Right atrium auricular region (tissue), 2 donors: ENCODE results near the gene RRP9. TPM values are rescaled to one million over a fixed set of nuclear protein-coding genes. Genes with fewer than 3 reads are reported as not detected.

Experiments
- DNase-seq: peaks from one replicate; pipeline ENCODE4 v3.0.0-alpha.2; 2019; ENCODE audit warnings: low spot score
- H3K27ac ChIP-seq, 2 donors: fragments of 200-600 bp; sonication (generic); 1 replicate in 1 of 2; 2 replicates in 1 of 2; pipeline ENCODE4 v1.5.1; 2016 to 2019
- H3K27me3 ChIP-seq, 2 donors: fragments of 200-600 bp; sonication (generic); one replicate each; pipeline versions ENCODE4 v1.5.1 to v1.6.0; 2017 to 2019
- H3K36me3 ChIP-seq: fragments of 200-600 bp; sonication (generic); one replicate; pipeline ENCODE4 v1.5.1; 2016
- H3K4me1 ChIP-seq, 2 donors: fragments of 200-600 bp; sonication (generic); one replicate each; pipeline versions ENCODE4 v1.5.1 to v1.6.0; 2017 to 2019
- H3K4me3 ChIP-seq, 2 donors: fragments of 200-600 bp; sonication (generic); 1 replicate in 1 of 2; 2 replicates in 1 of 2; pipeline ENCODE4 v1.5.1; 2017 to 2019; ENCODE audit warnings: mild to moderate bottlenecking in 1 of 2, moderate library complexity in 1 of 2
- H3K9me3 ChIP-seq, 2 donors: fragments of 200-600 bp; sonication (generic); one replicate each; pipeline ENCODE4 v1.5.1; 2019
- total RNA-seq, 2 donors: library from RNA; depleted of rRNA; stranded (reverse); fragments of >200 nt; gene quantifications; one replicate each; pipeline ENCODE4 v1.1.0, GENCODE V29; 2016
- TF ChIP-seq, protein P1 (sequence below), 2 donors: fragments of 200-600 bp; sonication (generic); IDR thresholded peaks; one replicate each; pipeline ENCODE4 v1.5.1; 2019; ENCODE audit warnings: antibody characterized with exemption in 2 of 2

RRP9 gene
- total RNA-seq, 2 donors from 2014 or later = 6.3 to 11.1 TPM

DNA sequence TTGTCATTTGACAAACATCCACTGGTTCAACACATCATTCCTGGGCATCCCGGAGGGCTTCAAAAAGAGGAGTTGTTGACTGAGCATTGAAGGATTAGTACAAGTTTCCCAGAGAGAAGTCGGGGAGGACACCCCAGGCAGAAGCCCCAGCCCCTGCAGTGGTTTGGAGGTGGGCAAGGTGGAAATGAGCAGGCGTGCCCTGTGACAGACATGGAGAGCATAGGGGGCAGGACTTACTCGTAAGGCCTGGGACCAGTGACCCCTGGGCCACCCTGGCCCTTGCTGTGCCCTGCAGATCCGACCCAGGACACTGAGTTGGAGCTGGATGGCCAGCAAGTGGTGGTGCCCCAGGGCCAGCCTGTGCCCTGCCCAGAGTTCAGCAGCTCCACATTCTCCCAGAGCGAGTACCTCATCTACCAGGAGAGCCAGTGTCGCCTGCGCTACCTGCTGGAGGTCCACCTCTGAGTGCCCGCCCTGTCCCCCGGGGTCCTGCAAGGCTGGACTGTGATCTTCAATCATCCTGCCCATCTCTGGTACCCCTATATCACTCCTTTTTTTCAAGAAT, 6.4 kb upstream of the RRP9 start:
- no peak for DNase-seq
- H3K9me3 ChIP-seq = no peaks in the 10 kb centered on the region
- peaks cover 0 to 5% of the 10 kb centered on the region in 2 donors for H3K4me1 ChIP-seq
- no peaks in the 10 kb centered on the region for H3K36me3 ChIP-seq
- H3K27ac ChIP-seq = no peak overlapping the region
- no peaks in the 10 kb centered on the region for H3K27me3 ChIP-seq
- TF ChIP-seq, protein P1, sequence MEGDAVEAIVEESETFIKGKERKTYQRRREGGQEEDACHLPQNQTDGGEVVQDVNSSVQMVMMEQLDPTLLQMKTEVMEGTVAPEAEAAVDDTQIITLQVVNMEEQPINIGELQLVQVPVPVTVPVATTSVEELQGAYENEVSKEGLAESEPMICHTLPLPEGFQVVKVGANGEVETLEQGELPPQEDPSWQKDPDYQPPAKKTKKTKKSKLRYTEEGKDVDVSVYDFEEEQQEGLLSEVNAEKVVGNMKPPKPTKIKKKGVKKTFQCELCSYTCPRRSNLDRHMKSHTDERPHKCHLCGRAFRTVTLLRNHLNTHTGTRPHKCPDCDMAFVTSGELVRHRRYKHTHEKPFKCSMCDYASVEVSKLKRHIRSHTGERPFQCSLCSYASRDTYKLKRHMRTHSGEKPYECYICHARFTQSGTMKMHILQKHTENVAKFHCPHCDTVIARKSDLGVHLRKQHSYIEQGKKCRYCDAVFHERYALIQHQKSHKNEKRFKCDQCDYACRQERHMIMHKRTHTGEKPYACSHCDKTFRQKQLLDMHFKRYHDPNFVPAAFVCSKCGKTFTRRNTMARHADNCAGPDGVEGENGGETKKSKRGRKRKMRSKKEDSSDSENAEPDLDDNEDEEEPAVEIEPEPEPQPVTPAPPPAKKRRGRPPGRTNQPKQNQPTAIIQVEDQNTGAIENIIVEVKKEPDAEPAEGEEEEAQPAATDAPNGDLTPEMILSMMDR (IDR thresholded peaks at IDR 0.05) = no peak
- no peak overlapping the region for H3K4me3 ChIP-seq

DNA sequence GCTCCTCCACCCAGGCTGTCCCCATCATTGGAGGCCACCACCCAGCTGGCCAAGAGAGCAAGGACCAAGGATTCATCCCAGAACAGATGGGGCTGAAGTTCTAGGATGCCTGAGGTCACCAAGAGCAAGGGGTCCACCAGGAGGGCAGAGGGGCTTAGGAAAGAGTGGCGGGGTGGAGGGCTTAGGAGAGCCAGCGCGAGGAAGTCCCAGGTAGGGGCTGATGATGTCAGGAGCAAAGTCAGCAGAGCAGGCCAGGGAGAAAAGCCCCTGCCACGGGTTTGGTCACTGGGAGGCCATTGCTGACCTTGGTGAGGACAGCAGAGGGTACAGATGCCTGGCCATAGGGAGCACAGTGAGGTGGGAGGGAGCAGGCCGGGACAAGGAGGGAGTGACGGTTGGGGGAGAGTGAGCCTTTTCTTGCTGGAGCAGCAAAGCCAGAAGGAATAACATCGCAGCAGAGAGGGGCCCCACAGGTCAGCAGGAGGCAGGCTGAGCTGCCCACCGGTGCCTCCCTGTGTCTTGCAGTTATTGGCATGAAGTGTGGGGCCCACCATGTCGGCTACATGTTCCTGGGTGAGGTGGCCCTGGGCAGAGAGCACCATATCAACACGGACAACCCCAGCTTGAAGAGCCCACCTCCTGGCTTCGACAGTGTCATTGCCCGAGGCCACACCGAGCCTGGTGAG, 5.7 kb upstream of the RRP9 start:
- Histone ChIP-seq H3K4me1 (peaks cover 0 to 13% of the 10 kb centered on the region in 2 donors), H3K9me3 (no peaks in the 10 kb centered on the region), H3K27ac (no peak overlapping the region), H3K27me3 (no peaks in the 10 kb centered on the region), H3K4me3 (no peak overlapping the region), H3K36me3 (no peaks in the 10 kb centered on the region)
- no peak for DNase-seq
- TF ChIP-seq, protein P1 (IDR thresholded peaks at IDR 0.05) = no peak

DNA sequence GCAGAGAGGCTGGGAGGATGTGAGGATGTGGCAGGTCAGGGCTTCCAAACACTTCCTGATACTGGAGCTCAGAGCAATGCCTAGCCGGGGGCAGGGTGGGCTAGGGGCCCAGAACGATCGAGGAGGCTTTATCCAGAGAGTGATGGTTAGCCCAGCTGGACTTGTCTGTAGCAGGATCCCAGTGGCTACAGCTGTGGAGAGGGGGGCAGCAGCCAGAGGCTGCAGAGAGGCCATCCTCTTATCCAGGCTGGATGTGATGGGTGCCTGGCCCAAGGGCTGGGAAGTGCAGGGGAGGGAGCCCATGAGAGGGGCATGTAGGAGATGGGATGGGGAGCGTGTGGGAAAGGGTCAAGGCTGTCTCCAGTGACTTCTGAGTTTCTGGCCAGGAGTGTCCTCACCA, 5.1 kb upstream of the RRP9 start:
- TF ChIP-seq, protein P1 (IDR thresholded peaks at IDR 0.05) = no peak
- Histone ChIP-seq H3K36me3 (no peaks in the 10 kb centered on the region), H3K4me1 (peaks cover 0 to 14% of the 10 kb centered on the region in 2 donors), H3K4me3 (no peak overlapping the region), H3K9me3 (no peaks in the 10 kb centered on the region), H3K27me3 (no peaks in the 10 kb centered on the region), H3K27ac (no peak overlapping the region)
- DNase-seq = no peak

DNA sequence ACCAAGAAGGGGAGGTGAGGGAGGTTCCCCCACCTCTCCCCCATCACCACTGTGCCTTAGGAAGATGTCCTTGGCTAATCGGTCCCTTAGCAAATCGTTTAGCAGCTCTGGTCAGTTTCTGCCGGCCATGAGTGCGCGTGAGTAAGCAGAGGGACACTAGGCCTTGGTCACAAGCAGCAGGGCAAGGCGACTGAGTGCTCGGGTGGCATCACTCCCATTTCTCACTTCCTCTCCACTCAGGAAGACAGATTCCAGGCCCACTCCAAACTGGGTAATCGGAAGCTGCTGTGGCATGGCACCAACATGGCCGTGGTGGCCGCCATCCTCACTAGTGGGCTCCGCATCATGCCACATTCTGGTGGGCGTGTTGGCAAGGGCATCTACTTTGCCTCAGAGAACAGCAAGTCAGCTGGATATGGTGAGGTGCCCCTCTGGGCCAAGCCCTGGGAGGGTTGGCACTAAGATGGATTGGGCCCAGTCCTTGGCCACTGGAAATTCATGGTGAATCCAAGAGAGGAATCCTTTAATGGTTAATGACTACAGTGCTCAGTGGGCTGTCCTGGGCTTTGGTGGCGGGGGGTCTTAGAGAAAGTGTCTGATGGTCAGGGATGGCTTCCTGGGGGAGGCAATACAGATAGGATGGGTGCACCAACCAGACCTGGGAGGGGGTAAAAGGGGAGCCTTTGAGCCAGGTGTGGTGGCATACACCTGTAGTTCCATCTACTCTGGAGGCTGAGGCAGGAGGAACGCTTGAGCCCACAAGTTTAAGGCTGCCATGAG, 4.4 kb upstream of the RRP9 start:
- DNase-seq = no peak
- no peaks in the 10 kb centered on the region for H3K27me3 ChIP-seq
- H3K4me3 ChIP-seq = no peak overlapping the region
- no peaks in the 10 kb centered on the region for H3K9me3 ChIP-seq
- H3K27ac ChIP-seq = no peak overlapping the region
- H3K36me3 ChIP-seq = no peaks in the 10 kb centered on the region
- peaks cover 0 to 19% of the 10 kb centered on the region in 2 donors for H3K4me1 ChIP-seq
- TF ChIP-seq, protein P1 (IDR thresholded peaks at IDR 0.05) = no peak

DNA sequence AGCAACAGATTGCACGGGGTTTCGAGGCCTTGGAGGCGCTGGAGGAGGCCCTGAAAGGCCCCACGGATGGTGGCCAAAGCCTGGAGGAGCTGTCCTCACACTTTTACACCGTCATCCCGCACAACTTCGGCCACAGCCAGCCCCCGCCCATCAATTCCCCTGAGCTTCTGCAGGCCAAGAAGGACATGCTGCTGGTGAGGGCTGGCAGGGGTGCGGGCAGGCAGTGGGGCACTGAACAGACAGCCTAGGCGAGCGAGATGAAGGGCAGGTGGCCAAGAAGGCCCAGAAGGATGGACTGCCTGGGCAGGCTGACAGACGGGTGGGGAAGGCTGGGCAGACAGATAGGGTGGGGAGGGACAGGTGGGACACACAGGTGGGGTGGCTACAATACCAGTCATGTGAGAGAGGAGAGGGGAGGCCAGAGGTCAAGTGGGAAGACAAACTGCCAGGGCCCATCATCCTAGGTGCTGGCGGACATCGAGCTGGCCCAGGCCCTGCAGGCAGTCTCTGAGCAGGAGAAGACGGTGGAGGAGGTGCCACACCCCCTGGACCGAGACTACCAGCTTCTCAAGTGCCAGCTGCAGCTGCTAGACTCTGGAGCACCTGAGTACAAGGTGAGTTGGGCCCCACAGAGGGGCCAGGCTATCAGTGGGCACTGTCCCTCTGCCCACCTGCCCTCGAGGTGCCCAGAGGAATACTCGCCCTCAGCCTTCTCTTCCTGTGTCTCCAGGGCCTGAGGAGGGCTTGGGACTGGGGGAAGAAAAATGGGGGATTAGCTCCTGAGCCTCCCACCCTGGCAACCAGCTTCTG, 3.5 kb upstream of the RRP9 start:
- no peak for DNase-seq
- Histone ChIP-seq H3K4me1 (peaks cover 0 to 28% of the 10 kb centered on the region in 2 donors), H3K4me3 (no peak overlapping the region), H3K9me3 (no peaks in the 10 kb centered on the region), H3K27me3 (no peaks in the 10 kb centered on the region), H3K36me3 (no peaks in the 10 kb centered on the region), H3K27ac (no peak overlapping the region)
- TF ChIP-seq, protein P1 (IDR thresholded peaks at IDR 0.05) = no peak
